Measurements from ENCODE around the gene CD79B. TPM values are rescaled to one million over a fixed set of nuclear protein-coding genes. Genes with fewer than 3 reads are reported as not detected.

The CD79B gene
- 2.2 TPM for polyA plus RNA-seq (2012; ENCODE audit: insufficient read depth, insufficient read length)

DNA sequence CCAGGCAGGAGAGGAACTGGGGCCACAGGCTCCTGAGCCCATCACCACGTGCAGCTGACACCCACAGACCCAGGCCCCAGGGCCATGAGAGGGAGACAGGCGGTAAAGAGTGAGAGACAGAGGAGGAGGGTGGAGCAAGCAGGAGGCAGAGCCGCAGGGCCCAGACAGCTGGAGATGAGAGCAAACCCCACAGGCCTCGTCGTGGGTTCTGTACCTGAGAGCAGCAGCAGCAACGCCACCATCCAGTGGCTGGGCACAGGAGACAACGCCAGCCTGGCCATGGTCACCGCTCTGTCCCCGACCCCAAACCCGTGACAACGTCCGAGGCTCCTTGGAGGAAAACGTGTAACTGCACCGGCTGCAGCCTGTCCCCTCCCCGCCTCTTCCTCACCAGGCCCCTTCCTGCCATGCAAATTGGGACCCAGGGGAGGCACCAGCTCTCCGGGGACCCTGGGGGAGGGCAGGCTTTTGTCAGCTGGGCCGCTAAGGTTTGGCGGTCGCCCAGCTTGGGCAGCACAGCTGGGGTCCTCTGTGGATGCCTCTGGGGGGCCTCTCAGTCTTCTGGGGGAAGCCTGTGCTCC is at the start of gene CD79B:
Gene CD79B (minus strand): TSS at position 351 of the 581 bp plus-strand sequence. CDS start 70 bp downstream, at position 281.
- no peak within 1 kb of the TSS for H3K4me3 ChIP-seq (ENCODE audit: low read length)
- DNase-seq (ENCODE audit: low read depth, low spot score): no peak

DNA sequence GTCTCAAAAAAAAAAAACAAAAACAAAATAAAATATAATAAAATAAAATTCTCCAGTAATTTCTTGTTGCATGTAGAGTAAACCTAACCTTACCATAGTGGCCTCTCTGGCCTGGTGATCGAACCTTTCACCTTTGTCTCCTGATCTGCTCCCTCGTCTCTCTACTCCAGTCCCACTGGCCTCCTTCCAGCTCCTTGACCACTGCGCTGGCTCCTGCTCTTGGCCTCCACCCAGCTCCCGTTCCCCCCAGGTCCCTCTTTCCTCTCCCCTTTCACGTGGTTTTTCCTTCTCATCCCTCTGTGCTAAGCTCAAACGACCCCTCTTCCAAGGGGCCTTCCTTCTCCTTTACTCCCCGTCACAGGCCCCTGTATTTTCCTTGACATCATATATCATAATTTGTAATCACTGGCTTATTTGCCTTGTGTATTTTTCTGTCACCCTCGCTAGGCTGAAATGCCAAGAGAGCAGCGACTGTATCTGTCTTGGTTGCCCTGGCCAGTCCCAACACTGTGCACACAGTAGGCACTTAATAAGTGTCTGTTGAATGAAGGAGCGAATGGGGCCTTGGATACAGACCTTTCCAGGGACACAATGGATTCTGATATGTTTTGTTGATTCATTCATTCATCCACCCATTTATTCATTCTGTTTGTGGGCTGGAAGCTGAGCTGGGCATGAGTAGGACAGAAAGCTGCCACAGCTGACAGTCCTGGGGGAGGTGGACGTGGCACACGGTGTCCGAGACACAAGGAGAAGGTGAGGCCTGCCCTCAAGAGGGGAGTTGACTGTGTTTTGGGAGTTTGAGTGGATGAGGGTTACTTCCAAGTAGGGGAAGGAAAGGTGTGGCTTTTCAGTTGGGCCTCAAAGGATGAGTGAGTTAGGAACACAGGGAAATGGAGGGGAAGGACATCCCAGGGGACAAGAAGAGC is 46.4 kb upstream of the CD79B start:
- DNase-seq (ENCODE audit: low read depth, low spot score): no peak
- H3K4me3 ChIP-seq (ENCODE audit: low read length): no peak overlapping the region

DNA sequence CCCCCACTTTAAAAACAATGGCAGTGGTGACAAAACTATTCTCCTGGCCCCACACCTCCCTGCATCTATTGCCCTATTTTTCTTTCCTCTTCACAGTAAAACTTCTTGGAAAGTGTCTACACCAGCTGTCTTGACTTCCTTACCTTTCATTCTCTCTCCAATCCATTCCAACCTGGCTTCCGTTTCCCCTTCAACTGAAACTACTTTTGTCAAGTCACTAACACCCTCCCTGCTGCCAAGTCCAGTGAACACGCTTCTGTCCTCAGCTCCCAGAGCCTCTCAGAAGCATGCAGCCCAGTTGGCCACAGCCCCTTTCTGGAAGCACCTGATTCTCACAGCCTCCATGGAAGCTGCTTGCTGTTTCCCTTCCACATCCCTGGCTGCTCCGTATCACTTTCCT is 44.6 kb upstream of the CD79B start:
- no peak for DNase-seq (ENCODE audit: low read depth, low spot score)
- H3K4me3 ChIP-seq (ENCODE audit: low read length): no peak overlapping the region

DNA sequence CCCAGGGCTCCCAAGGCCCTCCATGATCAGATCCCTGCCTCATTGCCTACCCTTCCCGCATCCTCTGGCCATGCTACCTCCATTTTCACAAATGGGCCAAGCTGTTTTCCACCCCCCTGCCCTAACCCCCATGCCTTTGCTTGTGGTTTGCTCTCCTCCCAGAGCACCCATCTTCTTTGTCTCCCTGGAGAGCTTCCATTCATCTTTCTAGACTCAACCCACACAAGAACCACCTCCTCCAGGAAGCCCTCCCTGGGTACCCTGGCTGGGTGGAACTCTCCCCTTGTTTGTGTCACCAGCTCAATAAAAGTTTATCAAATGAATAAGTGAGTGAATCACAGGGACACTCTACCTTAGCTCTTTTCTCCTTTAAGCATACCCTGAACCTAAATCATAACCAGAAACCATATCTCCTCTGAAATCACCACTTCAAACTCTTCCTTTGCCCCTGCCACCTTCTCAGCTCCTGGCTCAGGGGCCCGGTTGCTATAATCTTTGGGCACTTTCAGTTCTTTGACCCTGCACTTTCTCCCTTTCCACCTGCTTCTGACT is 43.5 kb upstream of the CD79B start:
- H3K4me3 ChIP-seq (ENCODE audit: low read length): no peak overlapping the region
- no peak for DNase-seq (ENCODE audit: low read depth, low spot score)

DNA sequence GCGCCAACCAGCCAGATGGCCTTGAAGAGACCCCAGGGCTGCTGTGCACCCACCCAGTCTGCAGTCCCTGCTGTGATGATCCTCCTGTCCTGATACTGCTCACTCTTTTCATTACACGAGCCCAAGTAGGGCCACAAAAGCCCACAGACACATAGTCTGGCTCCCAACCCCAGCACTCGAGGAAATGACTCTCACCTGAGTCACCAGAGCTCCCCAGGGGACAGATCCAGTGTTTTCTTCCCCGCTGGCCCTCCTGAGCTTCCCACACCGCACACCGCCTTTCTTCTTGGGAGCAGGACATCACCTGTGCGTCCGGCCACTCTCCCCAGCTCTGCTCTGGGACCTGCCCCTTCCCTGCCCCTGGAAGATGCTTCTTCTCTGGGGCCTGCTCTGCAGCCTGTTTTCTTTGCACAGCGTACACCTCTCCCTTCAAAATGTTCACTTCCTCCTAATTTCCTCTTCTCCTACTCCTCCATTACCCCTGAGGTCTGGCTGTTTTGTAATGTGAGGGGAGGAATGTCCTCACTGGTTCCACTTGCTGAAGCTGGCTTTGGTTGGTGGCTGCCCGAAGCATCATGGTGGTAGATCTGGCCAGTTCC is 42.6 kb upstream of the CD79B start:
- H3K4me3 ChIP-seq (ENCODE audit: low read length): no peak overlapping the region
- DNase-seq (ENCODE audit: low read depth, low spot score): no peak

DNA sequence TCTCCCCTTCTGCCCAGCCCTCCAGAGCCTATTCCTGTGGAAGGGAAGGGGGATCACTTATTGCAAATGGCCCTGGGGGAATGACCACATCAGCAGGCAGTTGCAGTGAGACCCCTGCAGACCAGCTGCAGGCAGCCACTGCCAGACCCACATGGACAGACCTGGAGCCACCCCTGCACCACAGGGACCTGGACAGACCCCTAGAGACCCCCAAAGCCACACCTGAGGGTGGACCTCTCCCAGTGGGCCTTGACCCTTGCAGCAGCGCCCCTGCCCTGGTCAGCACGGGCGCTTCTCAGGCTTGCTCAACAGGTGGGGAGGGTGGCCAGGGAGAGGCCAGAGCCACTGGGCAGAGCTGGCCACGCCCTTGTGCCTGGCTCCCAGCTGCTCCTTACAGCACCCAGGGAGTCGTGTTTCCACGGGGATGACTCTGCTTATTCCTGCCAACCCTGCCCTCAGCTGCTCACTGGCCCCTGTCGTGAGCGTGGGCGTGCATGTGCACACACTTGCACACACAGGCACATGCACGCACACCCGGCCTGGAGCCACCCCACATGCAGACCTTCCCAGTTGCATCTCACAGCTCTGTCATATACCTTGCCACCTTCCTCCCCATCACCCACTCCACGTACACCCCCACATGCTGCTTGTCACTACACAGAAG is 41.9 kb upstream of the CD79B start:
- H3K4me3 ChIP-seq (ENCODE audit: low read length): no peak overlapping the region
- no peak for DNase-seq (ENCODE audit: low read depth, low spot score)

DNA sequence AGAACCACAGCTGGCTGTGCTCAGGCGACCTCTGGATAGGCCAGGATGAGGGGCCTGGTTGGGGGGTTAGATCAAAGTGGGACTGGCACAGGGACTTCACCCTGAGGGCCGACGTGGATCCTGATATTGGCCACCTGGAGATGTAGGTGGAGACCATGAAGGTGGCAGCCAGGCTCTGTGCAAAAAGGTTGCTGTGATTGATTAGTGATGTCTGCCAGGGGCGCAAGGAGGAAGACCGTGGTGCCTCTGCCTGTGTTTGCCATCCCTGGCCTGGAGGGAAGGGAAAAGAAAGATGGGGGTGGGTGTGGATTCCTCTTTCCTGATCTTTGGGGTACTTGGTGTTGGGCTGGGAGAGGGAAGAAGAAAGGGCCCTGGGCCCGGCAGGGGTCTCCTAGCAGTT is 41.1 kb upstream of the CD79B start:
- no peak for DNase-seq (ENCODE audit: low read depth, low spot score)
- H3K4me3 ChIP-seq (ENCODE audit: low read length): no peak overlapping the region

DNA sequence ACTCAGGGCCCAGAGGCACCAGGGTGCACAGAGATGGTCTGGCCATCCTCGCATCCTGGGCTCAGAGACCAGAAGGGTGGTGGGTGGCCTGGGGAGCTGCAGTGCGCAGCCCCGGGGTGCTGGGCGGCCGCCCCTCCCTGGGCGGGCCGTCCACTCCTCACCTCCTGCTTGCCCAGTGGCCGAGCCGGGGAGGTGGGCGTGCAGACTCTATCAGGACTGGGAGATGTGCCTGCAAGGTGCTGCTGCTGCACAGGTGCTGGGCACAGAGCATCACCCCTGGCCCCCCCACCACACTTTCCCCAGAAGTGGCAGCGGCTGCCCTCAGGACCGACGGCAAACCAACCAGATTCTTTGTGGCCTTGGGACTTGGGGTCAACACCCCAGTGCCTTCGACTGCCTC is 40.7 kb upstream of the CD79B start, which contains the start of gene SCN4A:
Gene SCN4A (minus strand): TSS at position 123 of the 400 bp plus-strand sequence. CDS start 77 bp downstream, at position 46.
- H3K4me3 ChIP-seq (ENCODE audit: low read length): no peak within 1 kb of the TSS
- DNase-seq (ENCODE audit: low read depth, low spot score): no peak

DNA sequence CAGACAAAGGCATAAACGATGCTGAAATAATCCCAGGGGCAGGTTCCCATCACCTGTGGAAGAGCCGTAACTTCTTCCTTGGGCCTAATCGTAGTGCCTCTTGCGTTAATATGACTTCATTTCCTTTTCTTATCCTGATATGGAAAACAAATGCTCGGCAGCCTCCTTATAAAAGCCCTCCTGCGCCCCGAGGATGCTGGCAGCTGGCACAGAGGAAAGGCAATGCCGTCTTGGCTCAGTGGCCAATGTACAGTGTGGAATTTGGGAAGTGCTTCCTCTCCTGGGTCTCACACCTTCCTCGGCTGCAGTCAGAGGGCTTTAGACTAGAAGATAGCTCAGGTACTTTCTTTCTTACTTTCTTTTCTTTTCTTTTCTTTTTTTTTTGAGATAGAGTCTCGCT is 37.1 kb upstream of the CD79B start:
- DNase-seq (ENCODE audit: low read depth, low spot score): no peak
- no peak overlapping the region for H3K4me3 ChIP-seq (ENCODE audit: low read length)

DNA sequence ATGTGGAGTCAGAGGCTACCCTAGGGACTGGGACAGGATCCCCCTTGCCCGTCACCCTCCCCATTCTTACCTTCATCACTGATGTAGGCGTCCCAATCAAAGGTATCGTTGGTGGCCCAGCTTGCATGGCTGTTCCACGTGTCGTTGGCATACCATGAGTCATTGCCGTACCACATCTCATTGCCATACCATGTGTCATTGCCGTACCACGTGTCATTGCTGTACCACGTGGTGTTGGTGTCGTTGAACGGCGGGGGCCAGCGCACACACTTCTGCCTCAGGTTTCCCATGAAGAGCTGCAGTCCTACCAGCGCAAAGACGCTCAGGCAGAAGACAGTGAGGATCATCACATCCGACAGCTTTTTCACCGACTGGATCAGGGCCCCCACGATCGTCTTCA is 35.8 kb upstream of the CD79B start:
- DNase-seq (ENCODE audit: low read depth, low spot score): no peak
- no peak overlapping the region for H3K4me3 ChIP-seq (ENCODE audit: low read length)

DNA sequence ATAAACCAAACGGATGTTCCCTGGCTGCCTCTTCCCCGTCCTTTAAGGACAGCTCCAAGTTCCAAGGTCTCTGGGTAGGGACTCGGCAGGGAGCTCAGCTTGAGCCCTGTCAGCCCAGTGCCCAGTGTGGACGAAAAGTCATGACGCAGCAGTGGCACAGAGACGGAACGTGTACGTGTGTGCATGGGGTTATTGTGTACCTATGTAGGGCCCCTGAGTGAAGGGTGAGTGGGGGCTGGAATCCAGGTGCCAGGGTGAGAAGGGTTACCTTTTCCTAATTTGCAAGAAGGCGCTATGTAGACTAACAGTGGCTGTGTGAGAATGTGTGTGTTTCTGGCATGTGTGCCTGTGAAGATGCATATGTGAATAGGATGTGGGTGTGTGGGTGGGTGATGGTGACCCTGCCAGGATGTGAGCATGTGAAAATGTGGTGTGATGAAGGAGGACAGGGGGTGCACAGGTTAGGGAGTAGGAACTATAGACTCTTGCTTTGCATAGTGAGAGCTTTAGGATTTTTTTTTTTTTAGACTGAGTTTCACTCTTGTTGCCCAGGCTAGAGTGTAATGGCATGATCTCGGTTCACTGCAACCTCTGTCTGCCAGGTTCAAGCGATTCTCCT is 34.6 kb upstream of the CD79B start:
- peak; percentile 54 for DNase-seq (ENCODE audit: low read depth, low spot score)
- H3K4me3 ChIP-seq (ENCODE audit: low read length): no peak overlapping the region

DNA sequence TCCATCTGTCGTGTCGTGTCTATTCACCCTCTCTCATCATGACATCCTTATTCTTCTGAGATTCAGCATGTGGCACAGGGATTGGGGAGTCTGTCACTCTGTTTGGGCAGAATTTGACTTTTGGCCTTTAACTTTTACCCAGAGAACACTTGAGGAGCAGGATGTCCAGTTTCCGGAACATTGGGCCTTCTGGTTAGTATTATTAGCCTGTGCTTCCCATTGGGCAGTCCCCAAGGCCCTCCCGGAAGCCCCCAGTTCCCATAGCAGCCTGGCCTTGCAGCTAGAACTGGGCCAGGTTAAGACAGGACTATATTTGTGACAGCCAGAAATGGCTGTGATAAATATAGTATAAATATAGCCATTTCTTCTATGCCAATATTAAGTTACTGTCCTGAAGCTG is 31.0 kb upstream of the CD79B start:
- no peak for DNase-seq (ENCODE audit: low read depth, low spot score)
- H3K4me3 ChIP-seq (ENCODE audit: low read length): no peak overlapping the region

DNA sequence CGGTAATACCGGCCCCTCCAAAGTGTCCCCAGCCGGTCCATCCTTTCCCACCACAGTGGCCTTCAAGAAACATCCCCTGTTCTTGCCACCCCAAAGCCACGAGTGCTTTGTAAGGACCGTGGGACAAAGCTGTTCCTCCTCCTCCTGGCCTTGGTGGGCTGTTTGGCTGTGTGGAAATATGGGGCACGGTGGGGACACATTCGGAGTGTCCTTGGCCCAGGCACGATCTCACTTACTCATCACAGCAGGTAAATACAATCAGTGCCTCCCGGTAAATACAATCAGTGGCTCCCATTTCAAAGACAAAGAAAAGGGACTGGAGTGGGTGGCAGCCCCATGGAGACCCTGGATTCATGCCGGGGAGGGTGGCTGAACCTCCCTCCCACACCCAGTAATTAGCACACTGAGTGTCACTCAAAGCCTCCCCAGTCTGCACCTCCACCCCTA is 30.2 kb upstream of the CD79B start:
- no peak overlapping the region for H3K4me3 ChIP-seq (ENCODE audit: low read length)
- no peak for DNase-seq (ENCODE audit: low read depth, low spot score)

DNA sequence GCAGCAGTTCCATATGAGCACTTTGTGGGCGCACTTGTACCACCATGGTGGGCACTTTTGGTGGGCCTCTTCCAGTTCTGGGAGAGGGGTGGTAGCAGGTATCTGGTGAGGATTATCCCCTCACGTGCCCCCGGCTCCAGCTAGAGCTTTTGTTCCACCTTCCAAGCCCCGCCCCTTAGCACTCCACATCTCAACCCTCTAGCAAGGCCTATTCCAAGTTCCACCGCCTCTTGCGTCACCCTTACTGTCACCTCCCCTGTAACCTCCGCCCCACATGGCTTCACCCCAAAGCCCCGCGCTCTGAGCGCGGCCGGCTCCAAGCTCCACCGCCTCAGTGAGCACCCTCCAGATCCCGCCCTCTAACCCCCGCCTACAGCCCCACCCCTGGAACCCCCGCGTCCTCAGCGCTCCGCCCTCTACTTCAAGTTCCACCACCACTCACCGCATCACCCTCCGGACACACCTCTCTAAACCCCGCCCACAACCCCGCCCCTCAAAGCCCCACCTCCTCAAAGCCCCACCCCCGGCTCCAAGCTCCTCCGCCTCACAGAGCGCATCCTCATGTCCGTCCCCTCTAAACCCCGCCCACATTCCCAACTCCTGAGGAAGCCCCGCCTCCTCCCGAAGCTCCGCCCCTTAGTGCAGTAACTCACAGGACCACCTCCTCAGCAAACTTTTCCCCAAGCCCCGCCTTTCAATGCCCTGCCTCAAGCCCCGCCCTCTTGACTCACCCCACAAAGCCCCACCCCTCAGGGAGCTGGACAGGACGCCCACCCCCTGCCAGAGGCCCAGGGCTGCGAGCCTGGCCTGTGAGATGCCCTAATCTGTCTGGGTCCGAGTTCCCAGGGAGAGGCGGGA is 29.5 kb upstream of the CD79B start:
- H3K4me3 ChIP-seq (ENCODE audit: low read length): no peak overlapping the region
- DNase-seq (ENCODE audit: low read depth, low spot score): peak; percentile 42

DNA sequence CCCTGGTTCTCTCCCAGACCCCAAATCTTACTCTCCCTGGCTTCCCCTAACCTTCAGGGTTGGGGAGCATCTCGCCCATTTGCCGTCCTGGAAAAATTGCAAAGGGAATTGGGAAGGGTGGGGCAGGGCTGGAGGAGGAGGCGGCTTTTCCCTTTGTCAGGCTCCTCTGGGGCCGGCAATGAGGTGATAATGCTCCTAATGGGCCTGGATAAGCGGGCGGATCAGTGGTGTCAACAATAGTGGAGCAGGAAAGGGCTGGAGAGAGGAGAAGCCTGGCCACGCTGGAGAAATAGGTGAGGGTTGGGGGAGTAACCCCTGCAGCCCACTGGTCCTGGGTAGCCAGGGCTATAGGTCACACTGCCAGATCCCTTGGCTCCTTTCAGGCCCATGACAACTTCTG is 28.3 kb upstream of the CD79B start:
- no peak overlapping the region for H3K4me3 ChIP-seq (ENCODE audit: low read length)
- DNase-seq (ENCODE audit: low read depth, low spot score): no peak

DNA sequence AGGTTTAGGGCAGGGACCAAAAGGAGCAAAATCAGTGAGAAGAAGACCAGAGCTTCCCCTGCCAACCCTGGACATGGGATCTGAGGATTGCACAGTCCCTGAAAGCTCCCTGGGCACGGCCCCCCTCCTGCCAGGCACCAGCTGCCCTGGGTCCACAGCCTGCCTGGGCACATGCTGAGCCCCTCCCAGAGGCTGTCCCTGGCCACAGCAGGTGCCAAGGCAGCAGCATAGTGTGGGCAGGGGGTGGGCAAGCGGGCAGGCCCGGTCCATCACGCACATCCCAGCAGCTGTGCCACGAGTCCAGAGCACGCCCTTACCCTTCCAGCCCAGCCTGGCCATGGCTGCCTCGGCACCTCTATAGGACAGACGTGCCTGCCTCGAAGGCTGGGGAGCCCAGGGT is 27.9 kb upstream of the CD79B start:
- no peak overlapping the region for H3K4me3 ChIP-seq (ENCODE audit: low read length)
- DNase-seq (ENCODE audit: low read depth, low spot score): no peak

DNA sequence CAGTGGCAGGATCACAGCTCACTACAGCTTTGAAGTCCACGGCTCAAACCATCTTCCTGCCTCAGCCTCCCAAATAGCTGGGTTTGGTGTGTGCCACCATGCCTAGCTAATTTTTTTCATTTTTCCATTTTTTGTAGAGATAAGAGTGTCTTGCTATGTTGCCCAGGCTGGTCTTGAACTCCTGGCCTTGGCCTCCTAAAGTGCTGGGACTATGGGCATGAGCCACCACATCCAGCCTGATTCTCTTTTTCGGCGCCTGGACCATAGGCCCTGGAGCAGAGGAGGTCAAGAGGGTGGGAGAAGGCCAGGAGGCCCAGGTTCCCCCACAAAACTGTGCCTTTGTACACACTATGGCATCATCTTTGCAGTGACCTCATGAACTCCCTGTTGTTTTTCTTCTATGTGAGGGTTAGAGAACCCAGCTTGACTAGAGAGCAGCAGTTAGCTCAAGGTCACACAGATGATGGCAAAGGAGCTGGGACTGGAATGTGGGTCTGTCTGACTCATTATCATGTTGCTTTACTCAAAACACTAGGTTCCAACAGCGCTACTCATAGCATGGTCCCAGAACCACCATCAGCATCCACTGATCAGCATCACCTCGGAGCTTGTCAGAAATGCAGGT is 24.3 kb upstream of the CD79B start:
- DNase-seq (ENCODE audit: low read depth, low spot score): no peak
- no peak overlapping the region for H3K4me3 ChIP-seq (ENCODE audit: low read length)

DNA sequence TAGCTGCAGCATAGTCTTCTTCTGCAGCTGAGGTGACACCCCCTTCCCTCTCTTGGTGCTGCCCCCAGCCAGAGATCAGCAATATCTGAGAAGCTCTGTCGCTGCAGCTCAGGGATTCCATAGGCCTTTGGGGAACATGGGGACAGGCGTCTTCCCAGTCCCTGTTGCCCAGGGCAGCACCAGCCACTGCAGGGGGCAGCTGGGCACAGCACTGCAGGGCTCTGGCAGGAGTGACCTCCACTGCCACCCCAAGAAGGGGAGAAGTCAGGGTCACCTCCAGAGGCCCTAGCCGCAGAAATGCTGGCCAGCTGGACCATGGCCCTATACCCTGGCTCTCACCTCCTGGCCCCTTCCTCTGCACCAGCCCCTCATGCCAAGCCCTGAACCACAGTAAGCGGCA is 23.7 kb upstream of the CD79B start:
- H3K4me3 ChIP-seq (ENCODE audit: low read length): no peak overlapping the region
- no peak for DNase-seq (ENCODE audit: low read depth, low spot score)
